ENCODE data around the gene MPZL2.

The MPZL2 gene

DNA sequence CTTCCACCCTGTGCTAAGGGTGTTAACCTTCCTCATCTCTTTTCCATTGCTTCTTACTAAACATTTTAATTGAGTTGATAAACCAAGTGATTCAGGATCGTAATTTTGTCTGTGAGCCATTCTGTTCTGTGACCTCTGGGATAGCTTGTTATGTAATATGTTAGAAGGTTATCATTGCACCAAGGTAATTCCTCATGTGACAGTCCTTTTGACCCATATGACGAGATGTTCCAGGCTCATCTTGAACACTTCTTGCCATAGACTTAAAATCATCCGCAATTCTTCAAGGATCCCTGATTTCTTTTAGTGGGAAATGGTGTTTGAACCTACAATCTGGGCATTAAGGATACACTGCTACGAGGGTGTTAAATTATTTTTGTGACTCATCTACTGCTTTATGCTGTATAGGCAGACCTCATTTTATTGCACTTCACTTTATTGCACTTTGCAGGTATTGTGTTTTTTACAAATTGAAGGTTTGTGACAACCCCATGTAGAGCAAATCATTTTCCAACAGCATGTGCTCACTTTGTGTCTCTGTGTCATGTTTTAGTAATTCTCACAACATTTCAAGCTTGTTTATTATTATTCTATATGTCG lies 19.0 kb upstream of the MPZL2 start:
- no peak for FAIRE-seq

DNA sequence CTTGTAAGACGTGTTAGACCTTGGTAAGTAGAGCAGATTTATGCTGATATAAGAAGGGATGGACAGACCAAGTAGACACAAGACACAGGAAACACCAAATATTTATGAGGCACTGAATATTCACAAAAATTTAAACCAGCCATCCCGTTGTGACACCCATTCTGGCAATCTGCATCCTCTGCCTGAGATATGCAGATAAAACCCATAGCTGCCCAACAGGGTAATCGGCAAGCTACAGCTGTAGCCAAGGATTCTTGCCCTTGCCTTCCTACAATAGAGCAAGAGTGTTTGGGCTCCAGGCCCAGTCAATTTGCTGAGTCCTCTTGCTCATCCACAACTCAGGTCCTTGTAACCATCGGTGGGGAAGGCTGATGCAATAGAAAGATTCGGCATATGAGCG lies 18.5 kb upstream of the MPZL2 start:
- no peak for FAIRE-seq

DNA sequence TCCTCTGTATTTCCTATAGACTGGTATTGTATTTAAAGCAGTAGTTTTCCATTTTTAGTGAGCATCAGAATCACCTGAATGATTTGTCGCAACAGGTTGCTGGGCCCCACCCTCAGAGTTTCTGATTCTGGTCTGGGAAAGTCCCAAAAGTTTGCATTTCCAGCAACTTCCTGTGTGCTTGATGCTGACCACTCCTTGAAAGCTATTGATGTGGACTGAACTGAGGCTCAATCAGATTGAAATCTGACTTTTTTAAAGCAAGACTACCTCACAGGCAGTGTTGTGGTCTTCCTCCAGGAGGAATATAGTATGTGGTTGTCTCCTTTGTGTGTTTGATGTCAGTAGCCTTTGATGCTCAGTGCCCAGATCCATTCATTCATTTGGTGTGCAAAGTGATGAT lies 17.2 kb upstream of the MPZL2 start:
- no peak for FAIRE-seq

DNA sequence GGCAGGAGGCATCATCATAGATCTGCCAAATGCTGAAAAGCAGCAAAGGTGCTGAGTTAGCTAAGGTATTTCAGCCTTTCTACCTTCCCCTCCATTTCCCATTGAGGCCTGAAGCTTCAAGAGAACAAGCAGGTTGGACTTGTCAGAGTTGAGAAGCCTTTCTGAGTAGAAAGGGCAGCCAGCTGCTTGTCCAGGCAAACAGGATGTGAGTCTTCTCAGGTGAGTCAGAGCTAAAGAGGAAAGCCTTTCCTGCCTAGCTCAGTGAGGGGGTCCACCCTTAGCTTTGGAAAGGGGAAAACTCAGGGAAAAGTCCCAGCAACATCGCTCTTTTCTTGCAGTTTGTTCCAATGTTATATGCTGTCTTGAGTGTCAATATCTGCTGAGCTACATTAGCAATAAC lies 13.2 kb upstream of the MPZL2 start:
- no peak for FAIRE-seq

DNA sequence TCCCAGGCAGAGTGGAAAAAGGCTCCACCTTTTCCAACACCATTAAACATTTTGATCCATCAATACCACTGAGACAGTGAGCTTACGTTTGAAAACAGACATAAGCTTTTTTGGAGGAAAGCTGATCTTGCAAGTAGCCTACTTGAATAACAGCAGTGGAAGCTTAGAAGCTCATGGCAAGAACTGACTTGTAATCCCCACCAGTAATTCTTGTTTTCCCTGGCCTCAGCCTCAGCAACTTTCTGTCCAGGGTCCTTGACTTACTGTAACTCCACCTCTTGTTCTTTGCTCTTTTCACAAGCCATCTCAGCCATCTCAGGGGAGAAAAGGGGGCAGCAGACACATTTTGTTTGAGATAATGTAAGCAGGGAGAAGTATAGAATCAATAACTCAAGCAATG lies 12.3 kb upstream of the MPZL2 start:
- no peak for FAIRE-seq

DNA sequence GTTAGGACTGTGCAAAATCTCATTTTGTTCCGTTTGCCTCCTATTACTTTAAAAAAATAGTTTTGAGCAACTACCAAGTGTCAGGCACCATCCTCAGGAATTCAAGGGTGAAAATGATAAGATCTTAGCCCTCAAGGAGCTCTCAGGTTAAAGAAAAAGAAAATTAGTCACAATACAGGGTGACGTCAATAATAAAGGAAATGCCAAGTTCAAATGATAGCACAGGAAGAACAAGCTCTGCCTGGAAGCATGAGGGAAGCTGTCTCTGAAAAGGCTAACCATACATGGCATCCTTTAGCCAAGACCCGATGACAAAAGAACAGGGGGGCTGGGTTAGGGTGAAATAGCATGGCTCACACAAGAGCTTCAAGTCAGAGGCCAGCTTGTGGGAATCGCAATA lies 11.1 kb upstream of the MPZL2 start:
- FAIRE-seq = no peak

DNA sequence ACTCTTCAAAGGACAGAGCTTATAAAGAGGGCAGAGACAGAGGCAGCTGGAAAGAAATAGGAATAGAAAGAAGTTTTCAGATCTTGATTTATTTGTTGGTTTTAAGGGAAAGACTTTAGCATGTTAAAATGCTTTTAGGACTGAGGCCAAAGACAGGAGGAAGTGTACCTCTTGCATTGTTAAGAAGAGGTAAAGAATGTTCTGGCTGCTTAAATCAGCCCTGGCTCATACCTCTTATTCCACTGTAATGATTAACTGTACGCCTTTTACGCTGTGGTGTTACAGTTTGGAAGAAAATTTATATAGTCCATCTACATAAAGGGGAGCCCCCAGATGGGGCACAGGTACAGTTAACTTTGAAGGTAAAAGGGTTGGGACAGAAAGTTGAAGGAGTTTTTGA lies 10.1 kb upstream of the MPZL2 start:
- FAIRE-seq = no peak

DNA sequence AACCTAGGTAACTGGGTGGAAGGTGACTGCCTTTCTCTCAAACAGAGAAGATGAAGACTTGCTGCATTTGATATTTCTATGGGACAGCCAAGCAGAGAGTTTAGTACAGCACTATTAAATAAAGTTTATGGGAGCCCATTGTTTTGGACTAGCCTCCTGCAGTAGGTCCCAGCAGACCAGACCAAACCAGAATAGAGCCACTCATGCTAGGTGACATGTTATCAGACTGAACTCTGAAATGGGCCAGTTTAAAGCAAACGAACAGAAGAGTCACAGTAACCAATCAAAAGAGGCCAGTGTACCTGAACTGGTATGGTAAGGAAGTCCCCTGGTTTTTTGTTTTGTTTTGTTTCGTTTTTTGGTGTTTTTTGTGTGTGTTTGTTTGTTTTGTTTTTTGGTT lies 7.9 kb upstream of the MPZL2 start:
- FAIRE-seq = no peak

DNA sequence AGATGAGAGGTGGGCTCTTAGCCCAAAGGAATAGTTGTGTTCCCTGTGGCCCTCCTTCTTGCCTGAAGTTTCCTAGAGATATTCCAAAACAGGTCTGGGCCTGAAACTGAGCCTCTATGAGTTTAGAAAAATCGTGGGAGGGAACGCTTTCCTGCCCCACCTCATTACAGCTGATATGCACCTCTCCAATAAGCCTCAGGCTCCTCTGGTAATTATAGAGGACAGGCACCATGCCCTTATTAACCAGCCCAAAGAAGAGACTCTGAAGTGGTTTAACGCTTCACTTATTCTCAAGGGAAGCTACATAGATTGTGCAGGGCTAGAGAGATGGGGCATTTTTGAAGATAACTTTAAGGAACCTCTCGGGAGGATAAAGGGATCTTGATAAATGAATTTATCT lies 3.4 kb upstream of the MPZL2 start:
- no peak for FAIRE-seq

DNA sequence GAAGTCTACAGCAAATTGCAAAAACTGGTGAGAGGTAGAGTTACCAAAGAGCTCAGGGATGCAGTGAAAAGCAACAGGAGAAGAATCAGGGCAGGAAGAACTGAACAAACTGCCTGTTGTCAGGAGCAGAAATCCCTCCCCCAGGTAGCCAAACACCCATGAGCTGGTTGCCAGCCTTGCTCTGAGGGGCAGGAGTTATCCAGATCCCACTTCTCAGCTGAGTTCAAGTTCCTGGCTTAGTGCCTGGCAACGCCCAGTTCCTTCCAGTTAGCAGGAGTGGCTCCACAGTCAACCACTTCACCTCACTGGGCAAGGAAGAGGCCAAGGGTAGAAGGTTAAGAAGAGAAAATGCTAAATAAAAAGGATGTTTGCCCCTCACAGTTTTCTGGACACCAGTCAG lies 1.9 kb upstream of the MPZL2 start:
- FAIRE-seq = no peak

DNA sequence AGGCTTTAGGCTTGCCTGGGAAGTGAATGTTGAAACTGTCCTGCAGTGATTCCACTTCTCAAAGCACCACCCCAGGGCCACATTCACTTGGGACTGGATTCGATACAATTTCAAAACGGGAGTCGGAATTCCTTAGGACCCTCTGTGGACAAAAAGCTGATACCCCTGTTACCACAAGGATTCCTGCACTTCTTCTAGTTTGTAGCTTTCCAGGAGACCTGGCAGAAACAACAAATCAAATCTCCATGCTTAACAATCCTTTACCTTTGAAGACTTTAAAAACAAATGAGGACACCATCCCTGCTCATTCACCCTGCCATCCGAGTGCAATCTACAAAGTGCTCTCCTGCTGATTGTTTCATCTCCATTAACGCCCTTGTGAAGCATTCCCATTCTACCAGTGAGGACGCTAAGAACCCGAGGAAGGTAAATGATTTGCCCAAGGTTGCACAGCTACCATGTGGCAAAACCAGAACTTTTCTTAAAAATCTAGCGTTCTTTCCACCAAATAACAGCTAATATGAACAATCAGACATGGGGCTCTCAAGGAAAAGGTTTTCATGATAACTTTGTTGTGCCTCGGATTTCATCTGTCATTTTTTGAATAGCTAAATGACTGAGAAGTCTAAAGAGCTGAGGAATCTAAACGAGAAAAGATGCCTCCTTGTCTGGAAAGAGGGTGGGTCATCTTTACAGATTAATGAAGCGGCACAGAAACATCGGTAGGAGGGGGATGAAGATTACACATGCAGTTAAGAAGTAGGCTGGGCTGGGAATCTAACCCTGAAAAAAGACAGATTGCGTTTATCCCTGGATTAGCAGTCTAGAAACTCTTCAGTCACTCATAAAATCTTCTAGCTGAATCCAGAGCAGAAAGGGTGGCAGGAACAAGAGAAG lies 720 bp upstream of the MPZL2 start:
- FAIRE-seq = no peak

DNA sequence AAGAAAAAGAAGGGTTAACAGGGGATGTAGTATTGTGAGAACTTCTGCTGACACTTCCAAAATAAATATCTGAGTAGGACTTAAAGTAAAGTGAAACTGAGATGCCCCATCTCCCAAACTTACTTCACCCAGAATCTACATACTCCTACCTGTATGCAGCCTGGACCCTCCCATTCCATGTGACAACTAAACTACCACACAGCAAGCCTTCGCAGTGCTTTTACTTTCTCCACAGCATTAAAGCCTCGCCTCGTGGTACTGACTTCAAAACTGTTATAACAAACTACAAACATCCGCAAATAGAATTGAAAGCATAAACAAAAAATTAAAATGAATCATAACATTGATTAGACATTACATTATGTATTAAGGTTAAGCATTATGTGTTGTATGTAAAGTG lies 985 bp downstream of the MPZL2 start:
- no peak for FAIRE-seq

DNA sequence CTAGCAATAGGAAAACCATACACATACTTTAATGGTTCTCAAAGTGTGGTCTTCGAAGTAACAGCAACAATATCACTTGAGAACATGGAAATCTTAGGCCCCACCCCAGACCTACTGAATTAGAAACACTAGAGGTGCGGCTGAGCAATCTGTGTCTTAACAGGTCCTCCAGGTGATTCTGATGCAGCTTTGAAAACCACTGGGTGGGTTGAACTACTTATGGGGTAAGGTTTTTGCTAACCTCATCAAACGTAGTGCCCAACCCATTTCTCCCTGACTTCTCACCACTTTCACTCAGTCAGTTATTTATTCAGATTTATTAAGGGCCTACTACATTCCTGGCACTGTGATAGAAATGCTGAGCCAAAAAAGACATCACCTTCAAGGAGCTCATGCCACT lies 3.7 kb downstream of the MPZL2 start:
- no peak for FAIRE-seq

DNA sequence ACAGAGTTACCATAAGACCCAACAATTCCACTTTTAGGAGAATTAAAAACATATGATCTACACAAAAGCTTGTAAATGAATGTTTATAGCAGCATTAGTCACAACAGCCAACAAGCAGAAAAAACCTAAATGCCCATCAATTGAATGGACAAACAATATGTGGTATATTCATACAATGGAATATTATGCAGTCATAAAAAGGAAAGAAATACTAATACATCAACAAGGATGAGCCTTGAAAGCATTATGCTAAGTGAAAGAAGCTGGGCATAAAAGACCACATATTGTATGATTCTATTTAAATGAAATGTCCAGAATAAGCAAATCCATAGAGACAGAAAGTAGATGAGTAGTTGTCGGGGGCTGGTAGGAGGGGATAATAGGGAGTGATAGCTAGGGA lies 5.0 kb downstream of the MPZL2 start:
- FAIRE-seq = no peak

DNA sequence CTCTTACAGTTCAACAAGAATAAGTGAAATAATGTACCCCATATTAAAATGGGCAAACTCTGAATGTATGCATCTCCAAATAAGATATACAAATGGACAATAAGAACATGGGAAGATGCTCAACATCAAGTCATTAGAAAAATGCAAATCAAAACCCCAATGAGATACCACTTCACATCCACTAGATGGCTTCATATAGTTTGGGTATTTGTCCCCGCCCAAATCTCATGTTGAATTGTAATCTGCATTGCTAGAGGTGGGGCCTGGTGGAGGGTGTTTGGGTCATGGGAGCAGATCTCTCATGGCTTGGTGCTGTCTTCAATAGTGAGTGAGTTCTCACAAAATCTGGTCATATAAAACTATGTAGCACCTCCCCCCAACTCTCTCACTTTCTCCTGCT lies 5.7 kb downstream of the MPZL2 start:
- no peak for FAIRE-seq

DNA sequence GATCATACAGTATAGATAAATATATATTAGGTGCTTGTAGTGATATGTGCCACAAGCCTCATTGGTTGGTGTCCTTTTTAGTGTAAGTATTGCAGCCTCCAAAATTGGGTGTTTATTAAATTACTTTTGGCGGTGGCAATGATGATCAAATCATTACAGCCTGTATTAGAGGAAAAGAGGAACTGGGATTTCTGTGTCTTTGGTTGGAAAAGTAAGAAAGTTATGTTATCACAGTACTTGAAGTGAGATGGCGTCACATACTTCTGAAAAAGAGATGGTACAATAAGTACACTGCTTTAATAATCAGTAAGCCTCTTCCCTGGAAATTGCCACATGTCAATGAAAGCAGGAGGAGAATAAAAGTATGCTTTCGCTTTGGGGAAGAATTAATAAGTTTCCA lies 11.4 kb downstream of the MPZL2 start:
- FAIRE-seq = no peak

DNA sequence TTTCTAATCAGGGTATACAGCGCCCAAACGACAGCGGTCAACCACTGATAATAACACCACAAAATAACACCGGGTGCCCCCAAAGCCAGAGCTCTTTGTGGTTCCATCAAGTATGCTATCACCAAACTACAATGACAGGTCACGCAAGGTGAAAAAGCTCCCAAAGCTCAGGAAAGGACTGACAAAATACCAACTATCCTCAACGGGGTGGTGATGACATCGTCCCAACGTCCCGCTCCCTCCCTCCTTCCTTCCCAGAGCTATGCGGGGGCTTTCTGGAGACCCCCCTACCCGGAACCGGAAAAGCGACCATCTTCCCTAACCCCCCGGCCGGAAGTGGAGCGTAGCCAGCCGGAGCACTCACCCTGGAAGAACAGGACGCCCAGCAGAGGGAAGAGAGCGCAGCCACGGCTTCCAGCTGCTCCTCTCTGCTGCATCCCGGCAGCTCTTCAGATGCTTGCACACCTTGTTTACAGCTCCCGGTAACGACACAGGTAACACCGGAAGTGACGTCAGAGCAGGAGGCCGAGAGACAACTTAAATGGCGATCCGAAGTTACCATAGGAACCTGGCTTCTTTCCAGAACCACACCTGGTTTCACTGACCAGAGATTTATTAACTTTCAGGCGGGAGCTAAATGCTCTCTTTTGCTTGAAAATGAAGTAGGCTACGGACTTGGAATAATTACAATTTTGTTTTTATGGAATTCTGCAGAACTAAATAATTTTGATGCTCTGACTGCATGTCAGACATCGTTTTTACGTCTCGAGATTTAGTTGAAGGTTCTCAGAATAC lies 12.0 kb downstream of the MPZL2 start, which contains the start of gene MPZL3:
TSS of gene MPZL3 (minus strand) at position 508 of the 795 bp plus-strand sequence. CDS start at position 437, 71 bp downstream.
- peak; percentile 38 for FAIRE-seq

DNA sequence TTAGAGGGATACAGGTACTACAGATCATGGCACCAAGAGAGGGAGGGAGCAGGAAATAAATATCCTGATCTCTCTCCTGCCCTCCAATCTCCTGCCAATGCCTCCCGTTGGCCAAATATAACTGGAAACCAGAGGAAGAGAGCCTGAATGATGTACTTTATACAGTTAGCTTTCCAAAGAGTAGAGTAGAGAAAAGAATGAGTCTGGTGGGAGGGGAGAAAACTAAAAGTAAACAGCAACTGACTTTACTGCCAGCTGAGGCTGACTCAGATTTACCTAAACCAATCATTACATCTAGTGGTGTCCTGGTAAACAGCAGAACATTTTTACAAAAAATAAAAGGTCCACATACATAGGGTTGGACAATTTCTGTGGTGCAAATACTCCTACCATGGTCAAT lies 17.1 kb downstream of the MPZL2 start:
- FAIRE-seq = no peak

DNA sequence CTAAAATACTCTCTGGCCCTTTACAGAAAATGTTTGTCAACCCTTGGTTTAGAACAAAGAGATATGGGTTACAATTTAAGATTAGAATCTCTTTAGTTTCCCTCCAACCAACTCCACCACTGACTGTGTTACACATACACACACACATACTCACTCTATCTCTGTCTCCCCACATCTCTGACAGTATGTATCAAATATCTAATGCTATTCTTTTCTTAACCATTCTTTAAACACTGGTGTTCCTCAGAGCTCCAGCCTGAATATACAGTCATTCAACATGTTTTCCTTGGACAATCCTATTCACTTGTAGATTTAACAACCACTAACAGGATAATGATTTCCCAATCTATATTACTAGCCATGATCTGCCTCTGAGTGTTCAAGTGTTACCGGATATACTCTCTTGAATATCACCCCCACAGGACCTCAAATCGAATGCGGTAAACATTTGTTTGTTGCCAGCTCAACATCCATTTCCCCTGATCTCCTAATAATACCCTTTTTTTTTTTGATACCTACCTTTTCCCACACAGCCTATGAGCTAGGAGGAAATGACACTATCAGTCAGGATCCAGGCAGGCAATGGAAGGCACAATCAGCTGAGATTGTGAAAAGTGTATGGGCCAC lies 18.0 kb downstream of the MPZL2 start:
- FAIRE-seq = no peak

DNA sequence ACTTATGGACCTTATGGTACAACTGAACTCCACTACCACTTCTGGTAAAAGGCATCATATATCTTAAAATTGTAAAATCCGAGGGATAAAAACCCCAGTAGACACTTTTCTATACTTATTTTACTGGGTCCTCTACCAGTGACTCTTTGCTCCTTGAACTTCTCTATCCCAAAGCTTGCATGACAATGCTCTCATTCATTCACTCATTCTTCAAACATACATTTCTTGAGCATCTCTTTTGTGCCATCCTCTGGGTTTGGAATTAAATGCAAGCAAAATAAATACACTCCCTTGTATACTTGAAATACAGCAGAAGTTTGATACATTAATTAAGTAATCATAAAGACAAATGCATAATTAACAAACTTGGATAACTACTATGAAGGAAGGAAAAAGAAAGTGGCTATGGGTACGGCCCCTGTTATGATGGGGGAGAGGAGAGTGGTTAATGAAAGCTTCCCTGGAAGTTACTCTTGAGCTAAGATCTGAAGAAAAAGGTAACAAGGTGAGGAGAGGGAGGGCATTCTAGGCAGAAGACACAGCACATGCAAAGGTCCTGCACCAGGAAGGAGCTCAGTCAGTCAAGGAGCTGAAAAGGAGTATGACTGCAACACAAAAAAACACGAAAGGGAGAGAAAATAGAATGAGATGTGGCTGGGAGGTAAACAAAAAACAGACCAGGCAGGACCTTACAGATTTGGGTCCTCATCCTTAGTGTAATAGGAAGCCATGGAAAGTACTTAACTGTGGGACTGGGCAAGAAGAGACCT lies 19.9 kb downstream of the MPZL2 start:
- FAIRE-seq = no peak

DNA sequence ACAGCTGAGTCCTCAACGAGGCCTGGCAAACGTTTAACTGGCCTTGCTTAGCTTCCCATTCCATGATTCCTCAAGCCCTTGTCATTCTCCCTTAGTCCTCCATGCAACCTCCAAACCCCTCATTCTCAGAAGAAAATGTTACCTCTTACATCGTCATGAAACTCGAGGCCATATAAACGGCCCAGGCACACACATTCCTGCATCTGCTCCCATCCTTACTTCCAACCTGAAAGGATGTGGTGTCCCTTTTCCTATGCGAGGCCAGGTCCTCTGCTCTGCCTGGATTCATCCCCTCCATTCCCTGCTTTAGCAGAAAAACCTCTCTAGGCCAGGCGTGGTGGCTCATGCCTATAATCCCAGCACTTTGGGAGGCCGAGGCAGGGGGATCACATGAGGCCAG lies 20.9 kb downstream of the MPZL2 start:
- FAIRE-seq = no peak

DNA sequence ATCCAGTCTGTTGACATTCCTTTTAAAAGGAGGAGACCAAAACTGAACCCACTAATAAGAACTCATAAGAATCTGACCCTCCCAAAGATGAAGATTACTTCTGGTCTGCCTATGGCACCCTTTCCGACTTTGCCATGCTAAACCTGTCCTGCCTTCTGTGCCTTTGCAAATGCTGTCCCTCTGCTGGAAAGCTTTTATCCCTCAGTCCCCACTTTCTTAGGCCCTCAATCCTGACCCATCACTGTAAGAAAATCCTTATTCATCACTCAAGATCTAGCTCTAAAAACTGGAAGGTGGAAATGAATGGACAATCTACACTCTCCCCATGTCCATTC lies 22.4 kb downstream of the MPZL2 start:
- no peak for FAIRE-seq
